Lower lobe of right lung (tissue), 2 donors: ENCODE data around the gene KDM2A. TPM values are rescaled to one million over a fixed set of nuclear protein-coding genes. Genes with fewer than 3 reads are reported as not detected.

ENCODE experiments used
- ATAC-seq, 2 donors: fragments of 200-7000 bp; cut with Tn5 transposase; one replicate each; pipeline ENCODE4 v1.9.1; 2020 to 2022; ENCODE audit warnings: mild to moderate bottlenecking in 2 of 2, moderate library complexity in 2 of 2
- DNase-seq: peaks from one replicate; pipeline ENCODE4 v3.0.0-alpha.2; 2020
- H3K27ac ChIP-seq: fragments of 200-600 bp; one replicate; pipeline ENCODE4 v1.8.0; 2022
- H3K27me3 ChIP-seq: fragments of 200-600 bp; one replicate; pipeline ENCODE4 v1.8.0; 2022; ENCODE audit warnings: low read depth
- H3K36me3 ChIP-seq: fragments of 200-600 bp; one replicate; pipeline ENCODE4 v1.8.0; 2022; ENCODE audit warnings: mild to moderate bottlenecking
- H3K4me1 ChIP-seq: fragments of 200-600 bp; one replicate; pipeline ENCODE4 v1.8.0; 2022
- H3K4me3 ChIP-seq: fragments of 200-600 bp; one replicate; pipeline ENCODE4 v1.8.0; 2022; ENCODE audit warnings: mild to moderate bottlenecking
- H3K9me3 ChIP-seq: fragments of 200-600 bp; one replicate; pipeline ENCODE4 v1.8.0; 2022
- CTCF ChIP-seq: fragments of 200-600 bp; IDR thresholded peaks from one replicate; pipeline ENCODE4 v1.8.0; 2022; ENCODE audit warnings: antibody characterized with exemption, mild to moderate bottlenecking
- intact Hi-C: fragments of 100-400 bp; cut with DNase I; formaldehyde crosslinking; loops from one replicate; pipeline ENCODE4 v1.11.0; 2022
- total RNA-seq: library from RNA; stranded (reverse); fragmentation: NEBNext Ultra II Directional; extraction: Animal tissue kit (Norgen Biotek cat#: 25700); gene quantifications from one replicate; pipeline ENCODE4 v1.2.1, GENCODE V29; 2021
- donor health status: DM: no; HTN: yes; CAD: no; lungs with severe emphysema.

Gene KDM2A
- total RNA-seq, 1 donor from 2014 or later, result 80.5 TPM

GRCh38 chr11:67292671-67293070, 173.6 kb downstream of the KDM2A start:
- DNase-seq, result no peak
- Histone ChIP-seq H3K27me3 (no peaks in the 10 kb centered on the region), H3K36me3 (peaks cover 66% of the 10 kb centered on the region), H3K4me1 (peaks cover 29% of the 10 kb centered on the region), H3K27ac (peak overlapping the region; percentile 3), H3K4me3 (no peak overlapping the region), H3K9me3 (peaks cover 12% of the 10 kb centered on the region)
- no peak for ATAC-seq
- intact Hi-C loops, result no loop called here
- TF ChIP-seq CTCF, result no peak

GRCh38 chr11:67293090-67293489, 174.0 kb downstream of the KDM2A start:
- intact Hi-C loops, result no loop called here
- Histone ChIP-seq H3K4me1 (peaks cover 25% of the 10 kb centered on the region), H3K36me3 (peaks cover 66% of the 10 kb centered on the region), H3K9me3 (peaks cover 12% of the 10 kb centered on the region), H3K27me3 (no peaks in the 10 kb centered on the region), H3K27ac (no peak overlapping the region), H3K4me3 (no peak overlapping the region)
- peak; percentile 4 for DNase-seq
- no peak for TF ChIP-seq CTCF
- ATAC-seq, result no peak

- Histone ChIP-seq H3K36me3 (peaks cover 86% of the 10 kb centered on the region), H3K4me1 (peaks cover 9% of the 10 kb centered on the region), H3K4me3 (no peak overlapping the region), H3K27ac (no peak overlapping the region), H3K9me3 (peaks cover 12% of the 10 kb centered on the region), H3K27me3 (no peaks in the 10 kb centered on the region)
- intact Hi-C loops, result no loop called here
- no peak for DNase-seq
- no peak for TF ChIP-seq CTCF
- ATAC-seq, result no peak
These were observed 176.8 kb downstream of the KDM2A start for GRCh38 chr11:67295846-67296245.

GRCh38 chr11:67298786-67299185, 179.7 kb downstream of the KDM2A start:
- ATAC-seq, result no peak
- H3K27ac ChIP-seq, result no peak overlapping the region
- no peaks in the 10 kb centered on the region for H3K27me3 ChIP-seq
- no peak for TF ChIP-seq CTCF
- H3K9me3 ChIP-seq, result peaks cover 12% of the 10 kb centered on the region
- intact Hi-C loops, result no loop called here
- H3K4me3 ChIP-seq, result no peak overlapping the region
- peaks cover 74% of the 10 kb centered on the region for H3K36me3 ChIP-seq
- peak; percentile 10 for DNase-seq
- H3K4me1 ChIP-seq, result peaks cover 18% of the 10 kb centered on the region

GRCh38 chr11:67299471-67300191, 180.6 kb downstream of the KDM2A start:
- Histone ChIP-seq H3K9me3 (peaks cover 12% of the 10 kb centered on the region), H3K4me3 (no peak overlapping the region), H3K4me1 (peaks cover 26% of the 10 kb centered on the region), H3K27me3 (no peaks in the 10 kb centered on the region), H3K27ac (no peak overlapping the region), H3K36me3 (peaks cover 67% of the 10 kb centered on the region)
- intact Hi-C loops, result no loop called here
- ATAC-seq, result no peak
- no peak for TF ChIP-seq CTCF
- peak; percentile 35 for DNase-seq
